ENCODE results near the gene IGF2BP2. TPM values are rescaled to one million over a fixed set of nuclear protein-coding genes. Genes with fewer than 3 reads are reported as not detected.
"Not testable (repeated sequence)": the region's sequence is repeated elsewhere in the genome, so short reads cannot be mapped to it uniquely, and the experiment has no call there.

Gene IGF2BP2
- total and polyA plus RNA-seq, 2 donors from 2014 or later, result 7.7 to 26.9 TPM

- intact Hi-C loops (cut with DNase I), result no loop called here
- H3K4me3 ChIP-seq (ENCODE audit: low read length in 3 of 3), result no peak overlapping the region
- no peaks in the 10 kb centered on the region for H3K27me3 ChIP-seq (ENCODE audit: control insufficient read depth, insufficient read depth, low read length)
- H3K9me3 ChIP-seq (ENCODE audit: control insufficient read depth in 2 of 3, insufficient read depth in 1 of 3, low read length in 3 of 3), result no peaks in the 10 kb centered on the region
- no peak overlapping the region for H3K9ac ChIP-seq (ENCODE audit: low read length in 3 of 3)
- DNase-seq, result peak in 2 of 5 donors; percentile 33 to 48
- no peak for TF ChIP-seq CTCF (IDR thresholded peaks at IDR 0.05; ENCODE audit: borderline replicate concordance, extremely low read depth, insufficient read depth)
- H3K27ac ChIP-seq (ENCODE audit: low read depth in 2 of 2, low read length in 2 of 2), result no peak overlapping the region
- H3K36me3 ChIP-seq (ENCODE audit: control insufficient read depth in 2 of 3, insufficient read depth in 3 of 3, low read length in 3 of 3), result peaks cover 0 to 8% (median 0%) of the 10 kb centered on the region in 3 donors
- no peaks in the 10 kb centered on the region for H3K4me1 ChIP-seq (ENCODE audit: control insufficient read depth in 2 of 3, insufficient read depth in 2 of 3, low read depth in 1 of 3, low read length in 3 of 3)
- no peak for FAIRE-seq
Measured at GRCh38 chr3:185645596-185646381, 179.1 kb downstream of the IGF2BP2 start.

DNA sequence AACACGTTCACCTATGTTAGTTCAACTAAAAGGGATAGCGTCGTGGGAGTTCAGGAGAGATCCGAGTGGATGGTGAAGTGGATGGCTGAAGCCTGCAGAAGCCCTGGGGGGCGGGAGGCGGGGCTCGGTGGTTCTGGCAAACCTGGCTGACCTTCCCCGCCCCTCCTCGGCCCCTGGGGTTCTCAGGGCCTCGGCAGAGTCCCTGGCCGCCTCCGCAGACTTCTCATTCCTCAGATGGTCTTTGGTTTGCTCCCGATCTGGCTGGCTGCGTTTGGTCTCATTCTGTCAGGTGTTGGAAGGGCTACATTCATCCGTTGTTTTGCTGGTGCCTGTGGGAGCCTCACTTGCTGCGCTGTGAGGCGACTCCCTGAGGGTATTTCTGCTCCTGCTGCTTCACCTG, 179.7 kb downstream of the IGF2BP2 start:
- H3K9ac ChIP-seq (ENCODE audit: low read length in 3 of 3); H3K27ac ChIP-seq (ENCODE audit: low read depth in 2 of 2, low read length in 2 of 2); H3K9me3 ChIP-seq (ENCODE audit: control insufficient read depth in 2 of 3, insufficient read depth in 1 of 3, low read length in 3 of 3); H3K36me3 ChIP-seq (ENCODE audit: control insufficient read depth in 2 of 3, insufficient read depth in 3 of 3, low read length in 3 of 3); DNase-seq; H3K4me3 ChIP-seq (ENCODE audit: low read length in 3 of 3); FAIRE-seq; intact Hi-C loops (cut with DNase I); H3K4me1 ChIP-seq (ENCODE audit: control insufficient read depth in 2 of 3, insufficient read depth in 2 of 3, low read depth in 1 of 3, low read length in 3 of 3); H3K27me3 ChIP-seq (ENCODE audit: control insufficient read depth, insufficient read depth, low read length): not testable (repeated sequence)

DNA sequence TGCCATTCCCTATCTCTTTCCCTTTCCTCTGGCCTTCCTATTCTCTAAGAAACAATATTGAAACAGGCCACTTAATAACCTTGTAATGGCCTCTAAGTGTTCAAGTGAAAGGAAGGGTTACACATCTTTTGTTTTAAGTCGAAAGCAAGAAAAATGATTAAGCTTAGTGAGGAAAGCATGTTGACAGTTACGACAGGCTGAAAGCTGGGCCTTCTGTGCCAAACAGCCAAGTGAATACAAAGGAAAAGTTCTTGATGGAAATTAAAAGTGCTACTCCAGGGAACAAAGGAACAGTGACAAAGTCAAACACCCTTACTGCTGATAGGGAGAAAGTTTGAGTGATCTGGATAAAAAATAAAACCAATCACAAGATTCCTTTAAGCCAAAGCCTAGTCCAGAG, 184.5 kb downstream of the IGF2BP2 start:
- no peaks in the 10 kb centered on the region for H3K4me1 ChIP-seq (ENCODE audit: control insufficient read depth in 2 of 3, insufficient read depth in 2 of 3, low read depth in 1 of 3, low read length in 3 of 3)
- H3K4me3 ChIP-seq (ENCODE audit: low read length in 3 of 3), result no peak overlapping the region
- no peak for FAIRE-seq
- H3K9me3 ChIP-seq (ENCODE audit: control insufficient read depth in 2 of 3, insufficient read depth in 1 of 3, low read length in 3 of 3), result no peaks in the 10 kb centered on the region
- no peak overlapping the region for H3K27ac ChIP-seq (ENCODE audit: low read depth in 2 of 2, low read length in 2 of 2)
- no peak for TF ChIP-seq CTCF (IDR thresholded peaks at IDR 0.05; ENCODE audit: borderline replicate concordance, extremely low read depth, insufficient read depth)
- DNase-seq, result no peak
- intact Hi-C loops (cut with DNase I), result no loop called here
- H3K9ac ChIP-seq (ENCODE audit: low read length in 3 of 3), result no peak overlapping the region
- H3K27me3 ChIP-seq (ENCODE audit: control insufficient read depth, insufficient read depth, low read length), result no peaks in the 10 kb centered on the region
- H3K36me3 ChIP-seq (ENCODE audit: control insufficient read depth in 2 of 3, insufficient read depth in 3 of 3, low read length in 3 of 3), result peaks cover 0 to 2% (median 0%) of the 10 kb centered on the region in 3 donors

GRCh38 chr3:185639632-185640206, 185.1 kb downstream of the IGF2BP2 start:
- FAIRE-seq (no peak), DNase-seq (no peak)
- no peak overlapping the region for H3K4me3 ChIP-seq (ENCODE audit: low read length in 3 of 3)
- no peaks in the 10 kb centered on the region for H3K27me3 ChIP-seq (ENCODE audit: control insufficient read depth, insufficient read depth, low read length)
- peaks cover 0 to 2% (median 0%) of the 10 kb centered on the region in 3 donors for H3K36me3 ChIP-seq (ENCODE audit: control insufficient read depth in 2 of 3, insufficient read depth in 3 of 3, low read length in 3 of 3)
- no peak overlapping the region for H3K27ac ChIP-seq (ENCODE audit: low read depth in 2 of 2, low read length in 2 of 2)
- no peaks in the 10 kb centered on the region for H3K4me1 ChIP-seq (ENCODE audit: control insufficient read depth in 2 of 3, insufficient read depth in 2 of 3, low read depth in 1 of 3, low read length in 3 of 3)
- intact Hi-C loops (cut with DNase I), result no loop called here
- TF ChIP-seq CTCF (IDR thresholded peaks at IDR 0.05; ENCODE audit: borderline replicate concordance, extremely low read depth, insufficient read depth), result no peak
- no peak overlapping the region for H3K9ac ChIP-seq (ENCODE audit: low read length in 3 of 3)
- H3K9me3 ChIP-seq (ENCODE audit: control insufficient read depth in 2 of 3, insufficient read depth in 1 of 3, low read length in 3 of 3), result no peaks in the 10 kb centered on the region

DNA sequence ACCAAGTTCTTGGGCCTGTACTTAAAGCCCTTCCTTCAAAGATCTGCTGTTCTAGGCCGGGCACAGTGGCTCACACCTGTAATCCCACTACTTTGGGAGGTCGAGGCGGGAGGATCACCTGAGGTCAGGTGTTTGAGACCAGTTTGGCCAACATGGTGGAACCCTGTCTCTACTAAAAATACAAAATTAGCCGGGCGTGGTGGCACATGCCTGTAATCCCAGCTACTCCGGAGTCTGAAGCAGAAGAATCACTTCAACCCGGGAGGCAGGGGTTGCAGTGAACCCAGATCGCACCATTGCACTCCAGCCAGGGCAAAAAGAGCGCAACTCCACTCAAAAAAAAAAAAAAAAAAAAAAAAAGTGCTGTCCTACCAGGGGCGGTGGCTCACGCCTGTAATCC, 186.2 kb downstream of the IGF2BP2 start:
- H3K36me3 ChIP-seq (ENCODE audit: control insufficient read depth in 2 of 3, insufficient read depth in 3 of 3, low read length in 3 of 3); H3K9ac ChIP-seq (ENCODE audit: low read length in 3 of 3); H3K27me3 ChIP-seq (ENCODE audit: control insufficient read depth, insufficient read depth, low read length); H3K27ac ChIP-seq (ENCODE audit: low read depth in 2 of 2, low read length in 2 of 2); intact Hi-C loops (cut with DNase I); H3K4me3 ChIP-seq (ENCODE audit: low read length in 3 of 3); H3K4me1 ChIP-seq (ENCODE audit: control insufficient read depth in 2 of 3, insufficient read depth in 2 of 3, low read depth in 1 of 3, low read length in 3 of 3); DNase-seq; H3K9me3 ChIP-seq (ENCODE audit: control insufficient read depth in 2 of 3, insufficient read depth in 1 of 3, low read length in 3 of 3); FAIRE-seq: not testable (repeated sequence)

Measured in kidney (tissue), 14 donors.